ENCODE results near the gene SEC31A. TPM values are rescaled to one million over a fixed set of nuclear protein-coding genes. Genes with fewer than 3 reads are reported as not detected.

SEC31A gene
- total RNA-seq, 1 experiment from 2014 or later = 63.3 TPM

DNA sequence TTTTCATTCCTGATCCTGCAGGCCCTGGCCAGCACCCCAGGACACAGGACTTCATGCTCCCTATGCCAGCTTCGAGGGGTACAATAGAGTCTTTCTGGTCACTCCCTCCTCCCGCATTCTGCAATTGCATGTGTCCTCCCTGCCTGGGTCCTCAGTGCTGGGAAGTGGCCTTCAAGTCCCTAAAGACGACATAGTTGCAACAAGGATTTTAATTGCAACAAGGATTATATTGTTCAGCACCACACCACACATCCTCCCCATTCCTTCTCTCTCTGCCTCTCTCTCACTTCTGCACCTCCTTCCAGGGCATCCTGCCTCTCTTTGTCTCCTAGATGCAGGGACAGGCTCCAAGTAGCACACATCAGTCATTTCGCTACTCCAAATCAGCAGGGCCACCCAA is 117.9 kb downstream of the SEC31A start:
- no peak for DNase-seq (ENCODE audit: low read depth)

DNA sequence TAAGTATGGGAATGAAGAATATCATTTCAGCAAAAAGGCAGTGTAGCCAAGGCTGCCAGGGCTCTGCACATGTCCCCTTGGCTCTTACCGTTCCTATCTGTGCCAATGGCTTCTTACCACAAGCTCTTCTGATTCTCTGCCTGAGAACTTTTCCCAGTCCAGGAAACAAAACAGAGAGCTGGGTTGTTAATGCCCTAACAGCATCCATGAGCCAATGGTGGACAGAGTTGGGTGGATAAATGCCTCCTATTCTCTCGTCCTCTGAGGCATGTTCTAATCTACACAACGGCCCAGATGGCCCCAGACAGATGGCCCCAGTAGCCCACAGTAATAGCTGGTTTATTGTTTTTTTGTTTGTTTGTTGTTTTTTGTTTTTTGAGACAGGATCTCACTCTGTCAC is 120.3 kb downstream of the SEC31A start:
- DNase-seq (ENCODE audit: low read depth) = no peak

Other genes starting within 250 kb of the SEC31A start
- gene SCD5, start 92.4 kb downstream of the SEC31A start, total RNA-seq (2014; rRNA removed; shearing (Covaris generic)) = 6.3 and 6.6 TPM in 2 replicates
- 2.7 and 6.9 TPM in 2 replicates for gene THAP9, start 9.6 kb upstream of the SEC31A start, total RNA-seq (2014; rRNA removed; shearing (Covaris generic))
- gene LIN54, start 119.7 kb upstream of the SEC31A start, total RNA-seq (2014; rRNA removed; shearing (Covaris generic)) = 12.7 and 15.3 TPM in 2 replicates
- gene COPS4, start 144.0 kb upstream of the SEC31A start, total RNA-seq (2014; rRNA removed; shearing (Covaris generic)) = 45.4 and 62.9 TPM in 2 replicates
- gene PLAC8, start 223.6 kb upstream of the SEC31A start, total RNA-seq (2014; rRNA removed; shearing (Covaris generic)) = 28.2 and 46.7 TPM in 2 replicates

All from Daoy (cell line).